ENCODE measurements around the gene C17orf100.

- TF ChIP-seq SRSF9 (IDR thresholded peaks at IDR 0.05; ENCODE audit: borderline replicate concordance, low read depth, low read length) (no peak), RERE (CRISPR knock-in tag; IDR thresholded peaks at IDR 0.05; ENCODE audit: borderline replicate concordance) (no peak), SLC30A9 (CRISPR knock-in tag; IDR thresholded peaks at IDR 0.05) (no peak)
Measured at GRCh38 chr17:6701719-6702118, 50.2 kb downstream of the C17orf100 start.

Measured in K562 (cell line).